Peyer's patch (tissue), 4 donors: ENCODE data around the gene SOCS4.

Experiments
- POLR2A ChIP-seq, 2 donors: fragments of 450-650 bp; IDR thresholded peaks; one replicate each; pipeline ENCODE4 v1.5.1; 2017; ENCODE audit warnings: antibody characterized with exemption in 2 of 2, mild to moderate bottlenecking in 2 of 2, moderate library complexity in 2 of 2
- TF ChIP-seq, protein P1 (sequence below), 6 experiments: fragments of 450-650 bp in 4 of 6; fragments of 200-600 bp in 2 of 6; sonication (generic) in 1 of 6; IDR thresholded peaks; one replicate each; pipeline ENCODE4 v1.5.1; 2017 to 2019; ENCODE audit warnings: antibody characterized with exemption in 6 of 6, mild to moderate bottlenecking in 3 of 6, moderate library complexity in 1 of 6

DNA sequence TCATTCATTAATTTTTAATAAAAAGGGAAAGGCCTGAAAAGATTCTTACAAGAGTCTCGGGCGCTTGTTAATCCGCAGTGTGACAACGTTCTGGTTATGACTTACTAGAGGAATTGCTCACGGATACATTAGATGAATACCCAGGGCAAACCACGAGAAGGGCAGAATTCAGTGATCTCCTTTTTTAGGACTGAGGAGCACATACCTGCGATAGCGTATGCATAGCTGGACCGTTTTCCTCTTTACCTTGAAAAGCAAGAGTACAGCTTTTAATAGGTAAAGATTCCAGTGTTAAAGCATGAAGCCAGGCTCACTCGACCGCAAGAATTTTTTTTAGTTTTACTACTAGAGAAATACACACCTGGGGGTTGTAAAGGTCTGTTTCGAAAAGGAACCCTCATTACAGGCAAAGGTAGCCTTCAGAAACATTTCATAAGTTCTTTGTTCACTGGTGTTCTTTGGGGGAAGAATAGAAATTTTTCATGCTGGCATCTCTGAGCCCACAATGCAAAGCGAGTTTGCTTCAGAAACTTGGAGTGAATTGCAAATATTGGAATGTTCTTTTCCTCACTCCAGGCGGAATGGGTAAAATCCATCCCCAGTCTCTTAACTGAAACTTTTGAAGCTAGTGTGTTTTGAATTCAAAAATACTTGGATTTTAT is 25.4 kb downstream of the SOCS4 start:
- TF ChIP-seq, protein P1, sequence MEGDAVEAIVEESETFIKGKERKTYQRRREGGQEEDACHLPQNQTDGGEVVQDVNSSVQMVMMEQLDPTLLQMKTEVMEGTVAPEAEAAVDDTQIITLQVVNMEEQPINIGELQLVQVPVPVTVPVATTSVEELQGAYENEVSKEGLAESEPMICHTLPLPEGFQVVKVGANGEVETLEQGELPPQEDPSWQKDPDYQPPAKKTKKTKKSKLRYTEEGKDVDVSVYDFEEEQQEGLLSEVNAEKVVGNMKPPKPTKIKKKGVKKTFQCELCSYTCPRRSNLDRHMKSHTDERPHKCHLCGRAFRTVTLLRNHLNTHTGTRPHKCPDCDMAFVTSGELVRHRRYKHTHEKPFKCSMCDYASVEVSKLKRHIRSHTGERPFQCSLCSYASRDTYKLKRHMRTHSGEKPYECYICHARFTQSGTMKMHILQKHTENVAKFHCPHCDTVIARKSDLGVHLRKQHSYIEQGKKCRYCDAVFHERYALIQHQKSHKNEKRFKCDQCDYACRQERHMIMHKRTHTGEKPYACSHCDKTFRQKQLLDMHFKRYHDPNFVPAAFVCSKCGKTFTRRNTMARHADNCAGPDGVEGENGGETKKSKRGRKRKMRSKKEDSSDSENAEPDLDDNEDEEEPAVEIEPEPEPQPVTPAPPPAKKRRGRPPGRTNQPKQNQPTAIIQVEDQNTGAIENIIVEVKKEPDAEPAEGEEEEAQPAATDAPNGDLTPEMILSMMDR (IDR thresholded peaks at IDR 0.05), result no peak
- TF ChIP-seq POLR2A (IDR thresholded peaks at IDR 0.05), result no peak
